Activated CD4-positive, CD25-positive, alpha-beta regulatory T cell treated with anti-CD3 and anti-CD28 coated beads, Interleukin-2, amount 50 U/mL, for 24 hours (primary cell): ENCODE data around the gene SFXN4.
"Not testable (repeated sequence)": the region's sequence is repeated elsewhere in the genome, so short reads cannot be mapped to it uniquely, and the experiment has no call there.

Experiments used
- ATAC-seq, 2 donors: fragments of 150-1000 bp; cut with Tn5 transposase; one replicate each; pipeline ENCODE4 v1.10.0; 2021; ENCODE audit warnings: mild to moderate bottlenecking in 1 of 2, moderate library complexity in 1 of 2

SFXN4 gene

GRCh38 chr10:119139464-119140067 lies 25.9 kb downstream of the SFXN4 start:
- ATAC-seq: peak; percentile 71 to 75

GRCh38 chr10:119138346-119139306 lies 26.9 kb downstream of the SFXN4 start:
- ATAC-seq: no peak

GRCh38 chr10:119137878-119138277 lies 27.6 kb downstream of the SFXN4 start:
- ATAC-seq: not testable (repeated sequence)

- ATAC-seq: no peak
Measured at GRCh38 chr10:119136084-119136483, 29.4 kb downstream of the SFXN4 start.

GRCh38 chr10:119135513-119135881 lies 30.0 kb downstream of the SFXN4 start:
- no peak for ATAC-seq

- ATAC-seq: no peak
Measured at GRCh38 chr10:119133949-119134348, 31.6 kb downstream of the SFXN4 start.

- ATAC-seq: no peak
Measured at GRCh38 chr10:119132521-119133345, 32.8 kb downstream of the SFXN4 start.

- peak; percentile 89 for ATAC-seq
Measured at GRCh38 chr10:119131512-119132240, 33.8 kb downstream of the SFXN4 start.

GRCh38 chr10:119129721-119130120 lies 35.8 kb downstream of the SFXN4 start:
- no peak for ATAC-seq

GRCh38 chr10:119125942-119126341 lies 39.6 kb downstream of the SFXN4 start:
- no peak for ATAC-seq

- no peak for ATAC-seq
Measured at GRCh38 chr10:119120875-119121274, 44.6 kb downstream of the SFXN4 start.

GRCh38 chr10:119120413-119120867 lies 45.1 kb downstream of the SFXN4 start:
- peak; percentile 81 to 91 for ATAC-seq

GRCh38 chr10:119119400-119119799 lies 46.1 kb downstream of the SFXN4 start:
- ATAC-seq: no peak

- ATAC-seq: no peak
Measured at GRCh38 chr10:119118231-119118630, 47.3 kb downstream of the SFXN4 start.

GRCh38 chr10:119116326-119116951 lies 49.1 kb downstream of the SFXN4 start:
- no peak for ATAC-seq

GRCh38 chr10:119115926-119116325 lies 49.6 kb downstream of the SFXN4 start:
- no peak for ATAC-seq

GRCh38 chr10:119113751-119114732 lies 51.5 kb downstream of the SFXN4 start:
- no peak for ATAC-seq

GRCh38 chr10:119112056-119112455 lies 53.5 kb downstream of the SFXN4 start:
- no peak for ATAC-seq

- not testable (repeated sequence) for ATAC-seq
Measured at GRCh38 chr10:119107771-119108170, 57.7 kb downstream of the SFXN4 start.

- ATAC-seq: not testable (repeated sequence)
Measured at GRCh38 chr10:119107106-119107505, 58.4 kb downstream of the SFXN4 start.

GRCh38 chr10:119105899-119106298 lies 59.6 kb downstream of the SFXN4 start:
- not testable (repeated sequence) for ATAC-seq
